H1 (cell line): Measurements from ENCODE around the gene PIAS1. TPM values are rescaled to one million over a fixed set of nuclear protein-coding genes. Genes with fewer than 3 reads are reported as not detected.

Experiments
- CTCF ChIA-PET: fragments of 300-600 bp; sonication (Branson Sonifier 250); formaldehyde crosslinking; loops from one replicate; lab custom pipeline; 2021; ENCODE audit not compliant: partially characterized antibody; lab: Charles Lee
- POLR2A ChIA-PET: fragments of 300-600 bp; sonication (Branson Sonifier 250); formaldehyde crosslinking; loops from one replicate; lab custom pipeline; 2021; ENCODE audit warnings: inconsistent platforms; ENCODE audit not compliant: partially characterized antibody; lab: Charles Lee
- DNase-seq, 2 experiments: peaks; one replicate each; pipeline versions ENCODE4 v3.0.0 to v3.0.0-alpha.2; 2010 to 2022; ENCODE audit warnings: low spot score in 2 of 2, low read depth in 1 of 2, mixed read lengths in 1 of 2
- FAIRE-seq: peaks from 2 replicates; lab custom pipeline; 2011; peaks lifted over from hg19 to GRCh38; lab: Jason Lieb, UNC
- H2AFZ ChIP-seq: 2 replicates; pipeline ENCODE4 v1.8.1; 2012; ENCODE audit warnings: low read length, inconsistent platforms
- H2AK5ac ChIP-seq: 2 replicates; pipeline ENCODE4 v1.6.1; 2013; ENCODE audit warnings: low read depth, low read length
- H2BK120ac ChIP-seq: replicated peaks from 2 replicates; pipeline ENCODE3; 2013; ENCODE audit warnings: low read depth, low read length, inconsistent platforms
- H2BK12ac ChIP-seq: 2 replicates; pipeline ENCODE4 v1.6.1; 2013; ENCODE audit warnings: low read depth, low read length
- H2BK15ac ChIP-seq: 2 replicates; pipeline ENCODE4 v1.6.1; 2013; ENCODE audit warnings: low read length
- H2BK20ac ChIP-seq: 2 replicates; pipeline ENCODE4 v1.6.1; 2013; ENCODE audit warnings: low read length
- H2BK5ac ChIP-seq: 2 replicates; pipeline ENCODE4 v1.6.1; 2013; ENCODE audit warnings: low read depth, low read length
- H3K14ac ChIP-seq: 2 replicates; pipeline ENCODE4 v1.6.1; 2013; ENCODE audit warnings: inconsistent platforms; ENCODE audit not compliant: insufficient read length
- H3K18ac ChIP-seq: 2 replicates; pipeline ENCODE4 v1.6.1; 2013; ENCODE audit warnings: low read length; ENCODE audit errors: extremely low read depth
- H3K23ac ChIP-seq: 2 replicates; pipeline ENCODE4 v1.6.1; 2013; ENCODE audit warnings: inconsistent platforms; ENCODE audit not compliant: insufficient read length
- H3K23me2 ChIP-seq: 2 replicates; pipeline ENCODE4 v1.6.1; 2013; ENCODE audit warnings: low read depth, low read length
- H3K27ac ChIP-seq: 2 replicates; pipeline ENCODE4 v1.6.1; 2011; ENCODE audit warnings: low read depth, low read length, inconsistent platforms
- H3K27me3 ChIP-seq, 4 experiments: replicated peaks in 1 of 4; 1 replicate in 1 of 4; 2 replicates in 3 of 4; pipeline versions ENCODE4 v1.6.1 to v1.8.1; 2011 to 2013; ENCODE audit warnings: low read length in 3 of 4, mild to moderate bottlenecking in 3 of 4, inconsistent platforms in 2 of 4, mixed read lengths in 2 of 4, moderate library complexity in 1 of 4; ENCODE audit not compliant: control insufficient read depth in 3 of 4, insufficient read depth in 3 of 4; ENCODE audit errors: extremely low read depth in 1 of 4
- H3K36me3 ChIP-seq, 4 experiments: 2 replicates each; pipeline versions ENCODE4 v1.6.1 to v1.8.1; 2011 to 2013; ENCODE audit warnings: mild to moderate bottlenecking in 4 of 4, low read length in 3 of 4, moderate library complexity in 2 of 4, control low read depth in 1 of 4, inconsistent platforms in 1 of 4; ENCODE audit not compliant: insufficient read depth in 4 of 4, control insufficient read depth in 2 of 4
- H3K4ac ChIP-seq: replicated peaks from 2 replicates; pipeline ENCODE3; 2013; ENCODE audit warnings: low read length, low read depth, mixed read lengths, inconsistent platforms; ENCODE audit not compliant: insufficient read length
- H3K4me1 ChIP-seq, 4 experiments: replicated peaks in 1 of 4; 1 replicate in 1 of 4; 2 replicates in 3 of 4; pipeline versions ENCODE4 v1.6.1 to v1.8.1; 2011 to 2013; ENCODE audit warnings: low read length in 3 of 4, inconsistent platforms in 2 of 4, mixed read lengths in 1 of 4; ENCODE audit not compliant: insufficient read depth in 4 of 4, control insufficient read depth in 3 of 4
- H3K4me2 ChIP-seq, 2 experiments: 2 replicates each; pipeline versions ENCODE4 v1.6.1 to v1.8.1; 2011 to 2013; ENCODE audit warnings: low read depth in 2 of 2, low read length in 2 of 2, control low read depth in 1 of 2, inconsistent platforms in 1 of 2, mild to moderate bottlenecking in 1 of 2; ENCODE audit not compliant: insufficient read depth in 1 of 2
- H3K4me3 ChIP-seq, 4 experiments: fragments of 200-600, 300-600 bp in 1 of 4; sonication (generic), shearing (Covaris generic), sonication (Bioruptor Twin) in 1 of 4; 2 replicates each; pipeline versions ENCODE4 v1.5.1 to v1.8.1; 2011 to 2016; ENCODE audit warnings: low read length in 4 of 4, low read depth in 3 of 4, control low read depth in 2 of 4, inconsistent platforms in 2 of 4, mild to moderate bottlenecking in 2 of 4, mixed read lengths in 1 of 4, moderate library complexity in 1 of 4; ENCODE audit not compliant: insufficient read depth in 2 of 4; ENCODE audit errors: extremely low read depth in 1 of 4
- H3K56ac ChIP-seq: replicated peaks from 2 replicates; pipeline ENCODE3; 2013; ENCODE audit warnings: low read depth, mild to moderate bottlenecking, mixed read lengths, low read length, inconsistent platforms; ENCODE audit not compliant: insufficient read length
- H3K79me1 ChIP-seq: 2 replicates; pipeline ENCODE4 v1.6.1; 2013; ENCODE audit warnings: low read depth, low read length, control low read depth
- H3K79me2 ChIP-seq, 2 experiments: 2 replicates each; pipeline versions ENCODE4 v1.6.1 to v1.8.1; 2012 to 2013; ENCODE audit warnings: low read length in 2 of 2, mild to moderate bottlenecking in 2 of 2, inconsistent platforms in 1 of 2; ENCODE audit not compliant: insufficient read depth in 2 of 2, control insufficient read depth in 1 of 2
- H3K9ac ChIP-seq, 4 experiments: replicated peaks in 1 of 4; 1 replicate in 1 of 4; 2 replicates in 3 of 4; pipeline versions ENCODE4 v1.6.1 to v1.8.1; 2011 to 2013; ENCODE audit warnings: low read depth in 3 of 4, low read length in 3 of 4, control low read depth in 2 of 4, mild to moderate bottlenecking in 2 of 4, moderate library complexity in 2 of 4, inconsistent platforms in 1 of 4; ENCODE audit errors: extremely low read depth in 1 of 4
- H3K9me3 ChIP-seq, 2 experiments: 2 replicates each; pipeline versions ENCODE4 v1.6.1 to v1.8.1; 2012 to 2013; ENCODE audit warnings: mild to moderate bottlenecking in 2 of 2, moderate library complexity in 2 of 2, control low read depth in 1 of 2, inconsistent platforms in 1 of 2, low read depth in 1 of 2, low read length in 1 of 2, mixed read lengths in 1 of 2; ENCODE audit not compliant: insufficient read depth in 2 of 2
- H4K20me1 ChIP-seq, 2 experiments: replicated peaks in 1 of 2; 2 replicates each; pipeline versions ENCODE3 to v1.8.1; 2011 to 2013; ENCODE audit warnings: inconsistent platforms in 2 of 2, low read length in 2 of 2, mild to moderate bottlenecking in 1 of 2; ENCODE audit not compliant: insufficient read depth in 2 of 2, control insufficient read depth in 1 of 2
- H4K5ac ChIP-seq: 2 replicates; pipeline ENCODE4 v1.6.1; 2013; ENCODE audit warnings: low read length, low read depth, mixed read lengths, inconsistent platforms; ENCODE audit not compliant: insufficient read length
- H4K8ac ChIP-seq: 2 replicates; pipeline ENCODE4 v1.8.0; 2013; ENCODE audit warnings: mild to moderate bottlenecking, moderate library complexity, low read length, inconsistent platforms; ENCODE audit not compliant: insufficient read depth; ENCODE audit errors: extremely low read depth
- H4K91ac ChIP-seq: replicated peaks from 2 replicates; pipeline ENCODE3; 2013; ENCODE audit warnings: low read length, mixed read lengths, inconsistent platforms; ENCODE audit not compliant: insufficient read length
- BRCA1 ChIP-seq: IDR thresholded peaks from 2 replicates; pipeline ENCODE4 v1.6.1; 2012; ENCODE audit warnings: low read depth, low read length, improper control_type of control experiment
- CEBPB ChIP-seq: IDR thresholded peaks from 2 replicates; pipeline ENCODE4 v1.6.1; 2012; ENCODE audit warnings: low read depth, low read length
- CHD1 ChIP-seq: IDR thresholded peaks from 2 replicates; pipeline ENCODE4 v1.6.1; 2012; ENCODE audit warnings: low read depth, low read length, improper control_type of control experiment
- EGR1 ChIP-seq: IDR thresholded peaks from 2 replicates; pipeline ENCODE4 v1.6.1; 2011; ENCODE audit warnings: low read depth, low read length, borderline replicate concordance
- EZH2 ChIP-seq: fragments of 200-600 bp; sonication (generic); IDR thresholded peaks from 2 replicates; pipeline ENCODE4 v1.7.1; 2012; ENCODE audit warnings: low read depth, mild to moderate bottlenecking, moderate library complexity, low read length, inconsistent platforms; ENCODE audit not compliant: severe bottlenecking
- GABPA ChIP-seq: IDR thresholded peaks from 2 replicates; pipeline ENCODE4 v1.6.1; 2011; ENCODE audit warnings: mild to moderate bottlenecking, low read length, moderate library complexity, borderline replicate concordance; ENCODE audit not compliant: insufficient read depth
- GTF2F1 ChIP-seq: IDR thresholded peaks from 2 replicates; pipeline ENCODE4 v1.6.1; 2012; ENCODE audit warnings: low read depth, low read length, improper control_type of control experiment, borderline replicate concordance
- JUND ChIP-seq: IDR thresholded peaks from 2 replicates; pipeline ENCODE4 v1.6.1; 2011; ENCODE audit warnings: mild to moderate bottlenecking, improper control_type of control experiment, low read length
- KDM1A ChIP-seq: fragments of 200-600, 300-600 bp; sonication (generic); IDR thresholded peaks from 2 replicates; pipeline ENCODE4 v1.7.1; 2016; ENCODE audit warnings: mild to moderate bottlenecking, low read length, borderline replicate concordance
- KDM4A ChIP-seq: IDR thresholded peaks from one replicate; pipeline ENCODE4 v1.7.1; 2012; ENCODE audit warnings: low read depth, mild to moderate bottlenecking, moderate library complexity, low read length, inconsistent platforms; ENCODE audit not compliant: severe bottlenecking
- KDM5A ChIP-seq: fragments of 200-600 bp; IDR thresholded peaks from 2 replicates; pipeline ENCODE4 v1.7.1; 2012; ENCODE audit warnings: mild to moderate bottlenecking, low read length, inconsistent platforms, mixed read lengths
- MAFK ChIP-seq: IDR thresholded peaks from 2 replicates; pipeline ENCODE4 v1.6.1; 2012; ENCODE audit warnings: low read depth, mild to moderate bottlenecking, improper control_type of control experiment, low read length
- RBBP5 ChIP-seq: IDR thresholded peaks from 2 replicates; pipeline ENCODE4 v1.7.1; 2012; ENCODE audit warnings: low read depth, mild to moderate bottlenecking, inconsistent platforms, low read length, moderate library complexity, borderline replicate concordance
- SAP30 ChIP-seq: fragments of 300-600 bp; sonication (generic); IDR thresholded peaks from 2 replicates; pipeline ENCODE4 v1.7.1; 2012; ENCODE audit warnings: low read length, moderate library complexity, mild to moderate bottlenecking, inconsistent platforms; ENCODE audit not compliant: insufficient read depth, insufficient replicate concordance
- SIX5 ChIP-seq: IDR thresholded peaks from 2 replicates; pipeline ENCODE4 v1.6.1; 2011; ENCODE audit warnings: mild to moderate bottlenecking, low read depth, low read length
- SP2 ChIP-seq: IDR thresholded peaks from 2 replicates; pipeline ENCODE4 v1.6.1; 2012; ENCODE audit warnings: mild to moderate bottlenecking, low read length, inconsistent platforms
- WGBS, 2 experiments: shearing (Covaris generic) in 1 of 2; methylation state at CpG; one replicate each; pipeline versions ENCODE4 v1.1.6 to v1.1.7; 2013 to 2015; ENCODE audit warnings: low lambda C conversion rate in 2 of 2, mixed read lengths in 2 of 2, inconsistent platforms in 1 of 2, low coverage in 1 of 2, missing lambda C conversion rate in 1 of 2; ENCODE audit not compliant: insufficient replicate concordance in 2 of 2, insufficient coverage in 1 of 2, insufficient read length in 1 of 2; ENCODE audit errors: extremely low coverage in 1 of 2, missing lambda C conversion rate in 1 of 2; 5-methylcytosine and 5-hydroxymethylcytosine counted together
- polyA plus RNA-seq, 7 experiments: library from polyadenylated mRNA; depleted of rRNA in 3 of 7; stranded (reverse) in 5 of 7; unstranded in 2 of 7; fragments of >200 nt in 5 of 7; fragments of 200-250 nt in 2 of 7; gene quantifications; 1 replicate in 5 of 7; 2 replicates in 1 of 7; 4 replicates in 1 of 7; pipeline versions ENCODE4 v1.2.1 to v1.2.3, GENCODE V29; 2011 to 2013; ENCODE audit warnings: missing spikeins in 2 of 7, mixed read lengths in 2 of 7
- total RNA-seq: library from RNA; stranded (reverse); fragmentation: NEBNext Ultra II Directional; extraction: Animal tissue kit (Norgen Biotek cat#: 25700); gene quantifications from 2 replicates; pipeline ENCODE4 v1.2.1, GENCODE V29; 2021

PIAS1 gene
- total and polyA plus RNA-seq, 2 of the 8 experiments (the other 6 are each of a cell fraction or from before 2014, with no cell fraction given), result 30.8 to 34.5 TPM

- H3K36me3 ChIP-seq, result no peaks in the 10 kb centered on the region
- H3K79me1 ChIP-seq, result no peaks in the 10 kb centered on the region
- H2BK5ac ChIP-seq, result no peak overlapping the region
- no peak for DNase-seq
- peaks cover 0 to 5% (median 2%) of the 10 kb centered on the region in 4 experiments; a peak in 3 of 7 replicates for H3K4me1 ChIP-seq
- no peak overlapping the region for H3K9ac ChIP-seq
- H3K4me3 ChIP-seq, result no peak overlapping the region
- ChIA-PET POLR2A (no interaction called here), CTCF (interaction anchor here (1.4 kb wide), 1 partner anchor 15 kb away, joined by 3 read pairs; no protein-coding TSS in a partner anchor)
- no peak overlapping the region for H2AK5ac ChIP-seq
- no peak overlapping the region for H3K14ac ChIP-seq
- H2BK120ac ChIP-seq, result no peak overlapping the region
- no peak overlapping the region for H4K91ac ChIP-seq
- no peak overlapping the region for H4K8ac ChIP-seq
- H2AFZ ChIP-seq, result no peak overlapping the region
- H3K27ac ChIP-seq, result no peak overlapping the region
- no peak for FAIRE-seq
- no peaks in the 10 kb centered on the region for H3K9me3 ChIP-seq
- no peak overlapping the region for H4K5ac ChIP-seq
- H3K27me3 ChIP-seq, result no peaks in the 10 kb centered on the region; a peak in 1 of 7 replicates
- H2BK15ac ChIP-seq, result no peak overlapping the region
- no peak overlapping the region for H3K4ac ChIP-seq
- H2BK20ac ChIP-seq, result no peak overlapping the region
- H3K18ac ChIP-seq, result no peak overlapping the region
- H3K79me2 ChIP-seq, result no peaks in the 10 kb centered on the region
- H4K20me1 ChIP-seq, result no peaks in the 10 kb centered on the region
- H3K23ac ChIP-seq, result no peak overlapping the region
- no peaks in the 10 kb centered on the region for H3K23me2 ChIP-seq
- no peak overlapping the region for H2BK12ac ChIP-seq
- 95% methylated on average over 3 of the region's 3 CpGs; no CpG with 5 or more reads in 1 of the 2 experiments for WGBS, 2 experiments
- H3K56ac ChIP-seq, result no peak overlapping the region
- no peak overlapping the region for H3K4me2 ChIP-seq
- TF ChIP-seq SP2 (no peak), SIX5 (no peak), EZH2 (no peak), BRCA1 (no peak), SAP30 (no peak), CEBPB (no peak), CHD1 (no peak), EGR1 (no peak), KDM1A (no peak), GABPA (no peak), MAFK (no peak), JUND (no peak), KDM5A (no peak), GTF2F1 (no peak), RBBP5 (no peak), KDM4A (no peak)
These were observed 38.9 kb upstream of the PIAS1 start for GRCh38 chr15:68015244-68015643.
